Measurements from ENCODE around the gene ASMTL. TPM values are rescaled to one million over a fixed set of nuclear protein-coding genes. Genes with fewer than 3 reads are reported as not detected.
A peak's percentile ranks its signal among the peaks of the same experiment; 100 is the strongest.

The ASMTL gene
- polyA plus RNA-seq, 1 experiment, result 18.9 TPM

DNA sequence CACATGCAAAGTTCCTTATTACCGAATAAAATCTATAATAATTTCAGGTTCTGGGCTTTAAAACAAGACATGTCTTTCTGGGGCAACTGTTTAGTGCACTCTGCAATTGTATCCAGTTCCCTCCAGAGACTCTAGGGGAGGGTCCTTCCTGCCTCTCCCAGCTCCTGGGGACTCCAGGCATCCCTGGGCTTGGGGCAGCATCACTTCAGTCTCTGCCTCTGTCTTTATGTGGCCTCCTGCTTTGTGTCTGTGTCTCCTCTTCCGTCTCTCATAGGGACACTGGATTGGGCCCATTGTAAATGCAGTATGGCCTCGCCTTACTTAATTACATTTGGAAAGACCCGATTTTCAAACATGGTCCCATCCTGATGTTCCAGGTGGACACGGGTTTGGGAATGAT, 10.9 kb upstream of the ASMTL start:
- H3K9me3 ChIP-seq (ENCODE audit: control insufficient read depth, insufficient read depth, low read length), result no peaks in the 10 kb centered on the region; the same call in 1 of the 2 replicates
- no peak for DNase-seq (ENCODE audit: low read depth, low spot score)
- TF ChIP-seq, protein P1, sequence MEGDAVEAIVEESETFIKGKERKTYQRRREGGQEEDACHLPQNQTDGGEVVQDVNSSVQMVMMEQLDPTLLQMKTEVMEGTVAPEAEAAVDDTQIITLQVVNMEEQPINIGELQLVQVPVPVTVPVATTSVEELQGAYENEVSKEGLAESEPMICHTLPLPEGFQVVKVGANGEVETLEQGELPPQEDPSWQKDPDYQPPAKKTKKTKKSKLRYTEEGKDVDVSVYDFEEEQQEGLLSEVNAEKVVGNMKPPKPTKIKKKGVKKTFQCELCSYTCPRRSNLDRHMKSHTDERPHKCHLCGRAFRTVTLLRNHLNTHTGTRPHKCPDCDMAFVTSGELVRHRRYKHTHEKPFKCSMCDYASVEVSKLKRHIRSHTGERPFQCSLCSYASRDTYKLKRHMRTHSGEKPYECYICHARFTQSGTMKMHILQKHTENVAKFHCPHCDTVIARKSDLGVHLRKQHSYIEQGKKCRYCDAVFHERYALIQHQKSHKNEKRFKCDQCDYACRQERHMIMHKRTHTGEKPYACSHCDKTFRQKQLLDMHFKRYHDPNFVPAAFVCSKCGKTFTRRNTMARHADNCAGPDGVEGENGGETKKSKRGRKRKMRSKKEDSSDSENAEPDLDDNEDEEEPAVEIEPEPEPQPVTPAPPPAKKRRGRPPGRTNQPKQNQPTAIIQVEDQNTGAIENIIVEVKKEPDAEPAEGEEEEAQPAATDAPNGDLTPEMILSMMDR (IDR thresholded peaks at IDR 0.05; ENCODE audit: low read depth, low read length), result no peak
- no peak overlapping the region for H3K27ac ChIP-seq (ENCODE audit: low read depth, low read length)
- ChIA-PET POLR2A (no interaction called here), CTCF (no interaction called here)
- peaks cover 10% of the 10 kb centered on the region for H3K27me3 ChIP-seq (ENCODE audit: control insufficient read depth, insufficient read depth, low read length)
- no peak overlapping the region for H3K4me3 ChIP-seq (ENCODE audit: low read depth, low read length)

DNA sequence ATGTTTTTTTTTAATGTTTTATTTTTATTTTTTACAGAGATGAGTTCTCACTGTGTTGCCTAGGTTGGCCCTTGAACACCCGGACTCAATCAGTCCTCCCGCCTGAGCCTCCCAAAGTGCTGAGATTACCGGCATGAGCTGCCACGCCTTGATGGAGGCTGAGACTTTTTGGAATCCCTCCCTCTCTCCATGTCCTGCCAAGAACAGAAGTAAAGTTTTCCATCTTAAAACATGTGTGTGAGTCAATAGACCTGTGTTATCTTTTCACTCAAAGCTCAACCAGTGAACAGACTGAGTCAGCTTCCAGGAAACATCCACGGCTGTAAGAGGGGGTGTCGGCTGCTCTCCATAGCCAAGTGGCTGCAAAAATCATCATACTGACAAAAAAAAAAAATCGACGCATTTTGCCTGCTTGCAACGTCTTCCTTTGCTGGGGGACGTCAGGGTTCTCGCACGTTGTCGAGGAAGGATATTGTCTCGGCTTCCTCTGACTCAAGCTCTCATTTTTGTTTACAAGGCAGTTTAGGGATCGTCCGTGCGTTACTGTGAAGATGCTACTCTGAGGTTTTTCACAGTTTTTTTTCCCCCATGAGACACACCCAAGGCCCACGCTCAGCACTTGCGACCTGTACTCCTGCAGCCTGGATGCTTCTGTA, 10.0 kb upstream of the ASMTL start:
- ChIA-PET POLR2A (no interaction called here), CTCF (no interaction called here)
- peaks cover 10% of the 10 kb centered on the region for H3K27me3 ChIP-seq (ENCODE audit: control insufficient read depth, insufficient read depth, low read length)
- TF ChIP-seq, protein P1 (IDR thresholded peaks at IDR 0.05; ENCODE audit: low read depth, low read length), result no peak
- no peak for DNase-seq (ENCODE audit: low read depth, low spot score)
- H3K27ac ChIP-seq (ENCODE audit: low read depth, low read length), result no peak overlapping the region
- no peak overlapping the region for H3K4me3 ChIP-seq (ENCODE audit: low read depth, low read length)
- no peaks in the 10 kb centered on the region; the same call in 1 of the 2 replicates for H3K9me3 ChIP-seq (ENCODE audit: control insufficient read depth, insufficient read depth, low read length)

DNA sequence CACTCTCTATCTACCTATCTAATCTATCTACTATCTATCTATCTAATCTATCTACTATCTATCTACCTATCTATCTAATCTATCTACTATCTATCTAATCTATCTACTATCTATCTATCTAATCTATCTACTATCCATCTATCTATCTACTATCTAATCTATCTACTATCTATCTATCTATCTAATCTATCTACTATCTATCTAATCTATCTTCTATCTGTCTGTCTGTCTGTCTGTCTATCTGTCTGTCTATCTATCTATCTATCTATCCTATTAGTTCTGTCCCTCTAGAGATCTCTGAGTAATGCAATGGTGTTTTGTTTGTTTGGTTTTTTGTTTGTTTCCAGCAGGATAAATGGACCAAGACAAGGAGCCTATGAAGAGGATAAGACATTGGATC, 9.4 kb upstream of the ASMTL start:
- TF ChIP-seq, protein P1 (IDR thresholded peaks at IDR 0.05; ENCODE audit: low read depth, low read length), result no peak
- H3K27ac ChIP-seq (ENCODE audit: low read depth, low read length), result no peak overlapping the region
- H3K27me3 ChIP-seq (ENCODE audit: control insufficient read depth, insufficient read depth, low read length), result peaks cover 10% of the 10 kb centered on the region
- no peak for DNase-seq (ENCODE audit: low read depth, low spot score)
- H3K4me3 ChIP-seq (ENCODE audit: low read depth, low read length), result no peak overlapping the region
- H3K9me3 ChIP-seq (ENCODE audit: control insufficient read depth, insufficient read depth, low read length), result no peaks in the 10 kb centered on the region; the same call in 1 of the 2 replicates
- CTCF ChIA-PET, result no interaction called here
- POLR2A ChIA-PET, result no interaction called here

DNA sequence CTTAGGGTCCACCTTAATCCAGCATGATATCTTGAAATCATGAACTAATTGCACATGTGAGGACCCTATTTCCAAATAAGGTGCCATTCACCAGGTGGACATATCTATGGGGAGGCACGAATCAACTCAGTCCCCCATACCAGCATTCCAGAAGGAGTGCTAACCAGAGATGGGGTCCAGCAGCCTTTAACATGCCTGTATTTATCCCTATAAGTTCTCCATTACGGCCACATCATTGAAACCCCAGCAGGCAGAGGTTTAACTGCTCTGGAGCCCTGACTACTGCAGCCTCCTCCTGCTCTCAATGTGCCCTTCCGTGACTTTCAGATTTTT, 3.2 kb upstream of the ASMTL start:
- Histone ChIP-seq H3K27ac (ENCODE audit: low read depth, low read length) (no peak overlapping the region), H3K4me3 (ENCODE audit: low read depth, low read length) (no peak overlapping the region), H3K27me3 (ENCODE audit: control insufficient read depth, insufficient read depth, low read length) (no peaks in the 10 kb centered on the region), H3K9me3 (ENCODE audit: control insufficient read depth, insufficient read depth, low read length) (no peaks in the 10 kb centered on the region)
- DNase-seq (ENCODE audit: low read depth, low spot score), result no peak
- TF ChIP-seq, protein P1 (IDR thresholded peaks at IDR 0.05; ENCODE audit: low read depth, low read length), result no peak
- CTCF ChIA-PET, result no interaction called here
- POLR2A ChIA-PET, result no interaction called here

DNA sequence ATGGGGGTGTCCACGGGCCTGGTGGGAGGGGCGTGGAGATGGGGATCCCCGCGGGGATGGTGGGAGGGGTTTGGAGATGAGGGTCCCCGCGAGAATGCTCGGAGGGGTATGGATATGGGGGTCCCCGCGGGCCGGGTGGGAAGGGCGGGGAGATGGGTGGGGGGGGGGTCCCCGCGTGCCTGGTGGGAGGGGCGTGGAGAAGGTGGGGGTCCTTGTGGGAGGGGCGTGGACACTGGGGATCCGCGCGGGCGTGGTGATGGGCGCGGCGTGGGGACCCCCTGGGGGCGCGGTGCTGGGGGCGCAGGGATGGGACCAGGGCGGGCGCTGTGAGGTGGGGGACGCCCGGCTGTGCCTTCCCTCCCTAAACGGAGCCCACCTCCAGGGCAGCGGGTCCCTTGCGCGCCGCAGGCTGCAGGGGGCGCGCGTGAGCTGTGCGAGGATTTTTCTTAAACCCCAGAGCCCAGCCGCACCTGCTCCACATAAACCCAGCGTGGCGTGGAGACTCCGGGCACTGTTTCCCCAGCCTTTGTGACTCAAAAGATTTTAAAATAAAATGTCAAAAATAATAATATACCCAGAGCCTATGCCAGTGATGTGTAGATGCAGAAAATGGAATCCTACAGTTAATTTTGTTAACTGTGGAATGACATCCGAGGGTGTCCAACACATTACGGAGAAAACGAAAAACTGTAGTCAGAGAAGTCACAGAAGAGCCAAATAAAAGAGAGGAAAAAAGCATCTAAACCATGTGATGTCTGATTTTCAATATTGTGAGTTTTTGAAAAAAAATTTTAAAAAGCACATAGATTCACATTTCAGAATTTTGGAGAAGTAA, 1.5 kb upstream of the ASMTL start:
- POLR2A ChIA-PET, result no interaction called here
- TF ChIP-seq, protein P1 (IDR thresholded peaks at IDR 0.05; ENCODE audit: low read depth, low read length), result peak; percentile 95
- DNase-seq (ENCODE audit: low read depth, low spot score), result peak; percentile 23
- Histone ChIP-seq H3K4me3 (ENCODE audit: low read depth, low read length) (peak overlapping the region; percentile 55), H3K9me3 (ENCODE audit: control insufficient read depth, insufficient read depth, low read length) (peaks cover 2% of the 10 kb centered on the region), H3K27me3 (ENCODE audit: control insufficient read depth, insufficient read depth, low read length) (no peaks in the 10 kb centered on the region), H3K27ac (ENCODE audit: low read depth, low read length) (no peak overlapping the region)
- CTCF ChIA-PET, result no interaction called here
